ENCODE measurements around the gene SLC12A9. TPM values are rescaled to one million over a fixed set of nuclear protein-coding genes. Genes with fewer than 3 reads are reported as not detected.

The SLC12A9 gene
- total and polyA plus RNA-seq, 2 of the 8 experiments (the other 6 are each of a cell fraction or from before 2014, with no cell fraction given): 31.4 to 40.1 TPM

GRCh38 chr7:100874300-100874576 lies 21.7 kb downstream of the SLC12A9 start:
- Histone ChIP-seq H3K36me3 (ENCODE audit: control insufficient read depth in 2 of 4, insufficient read depth in 4 of 4, low read length in 3 of 4) (peaks cover 24 to 58% (median 36%) of the 10 kb centered on the region in 4 experiments), H3K4me3 (ENCODE audit: extremely low read depth in 1 of 4, insufficient read depth in 2 of 4, low read depth in 3 of 4, low read length in 4 of 4) (peak overlapping the region; percentile 81 to 93 (median 91)), H3K4me2 (ENCODE audit: insufficient read depth in 1 of 2, low read depth in 2 of 2, low read length in 2 of 2) (peak overlapping the region; percentile 67 to 82), H3K4ac (replicated peaks; ENCODE audit: insufficient read length, low read depth, low read length) (peak overlapping the region; percentile 5), H4K20me1 (replicated peaks in 1 of 2; ENCODE audit: control insufficient read depth in 1 of 2, insufficient read depth in 2 of 2, low read length in 2 of 2) (peaks cover 6 to 10% of the 10 kb centered on the region in 2 experiments), H3K23ac (ENCODE audit: insufficient read length) (no peak overlapping the region), H3K27ac (ENCODE audit: low read depth, low read length) (peak overlapping the region; percentile 93), H3K14ac (ENCODE audit: insufficient read length) (no peak overlapping the region), H3K9me3 (ENCODE audit: insufficient read depth in 2 of 2, low read depth in 1 of 2, low read length in 1 of 2) (no peaks in the 10 kb centered on the region), H3K27me3 (replicated peaks in 1 of 4; ENCODE audit: control insufficient read depth in 3 of 4, extremely low read depth in 1 of 4, insufficient read depth in 3 of 4, low read length in 3 of 4) (no peaks in the 10 kb centered on the region), H3K79me2 (ENCODE audit: control insufficient read depth in 1 of 2, insufficient read depth in 2 of 2, low read length in 2 of 2) (peaks cover 27 to 41% of the 10 kb centered on the region in 2 experiments), H2BK5ac (ENCODE audit: low read depth, low read length) (peak overlapping the region; percentile 92), H3K9ac (replicated peaks in 1 of 4; ENCODE audit: extremely low read depth in 1 of 4, low read depth in 3 of 4, low read length in 3 of 4) (peak overlapping the region in 3 of 4 experiments; percentile 93 to 95 (median 95); a peak in 6 of 7 replicates), H4K5ac (ENCODE audit: insufficient read length, low read depth, low read length) (peak overlapping the region; percentile 86), H2AFZ (ENCODE audit: low read length) (no peak overlapping the region), H3K79me1 (ENCODE audit: low read depth, low read length) (peaks cover 4% of the 10 kb centered on the region), H3K18ac (ENCODE audit: extremely low read depth, low read length) (no peak overlapping the region), H2AK5ac (ENCODE audit: low read depth, low read length) (peak overlapping the region; percentile 33; the same call in 1 of the 2 replicates), H2BK120ac (replicated peaks; ENCODE audit: low read depth, low read length) (no peak overlapping the region), H2BK20ac (ENCODE audit: low read length) (no peak overlapping the region), H2BK15ac (ENCODE audit: low read length) (peak overlapping the region; percentile 9; the same call in 1 of the 2 replicates), H3K23me2 (ENCODE audit: low read depth, low read length) (peaks cover 8% of the 10 kb centered on the region), H4K8ac (ENCODE audit: extremely low read depth, insufficient read depth, low read length) (peak overlapping the region; percentile 96), H2BK12ac (ENCODE audit: low read depth, low read length) (peak overlapping the region; percentile 75; the same call in 1 of the 2 replicates), H3K4me1 (replicated peaks in 1 of 4; ENCODE audit: control insufficient read depth in 3 of 4, insufficient read depth in 4 of 4, low read length in 3 of 4) (peaks cover 0 to 9% (median 1%) of the 10 kb centered on the region in 4 experiments; a peak in 3 of 7 replicates), H4K91ac (replicated peaks; ENCODE audit: insufficient read length, low read length) (peak overlapping the region; percentile 58), H3K56ac (replicated peaks; ENCODE audit: insufficient read length, low read depth, low read length) (no peak overlapping the region)
- 72% methylated on average over 8 of the region's 8 CpGs; no CpG with 5 or more reads in 1 of the 2 experiments for WGBS, 2 experiments (ENCODE audit: extremely low coverage in 1 of 2, insufficient coverage in 1 of 2, insufficient read length in 1 of 2, insufficient replicate concordance in 2 of 2, low coverage in 1 of 2, low lambda C conversion rate in 2 of 2, missing lambda C conversion rate in 1 of 2)
- FAIRE-seq (no peak), DNase-seq (ENCODE audit: low read depth in 1 of 2, low spot score in 2 of 2) (no peak)
- ChIA-PET POLR2A (ENCODE audit: partially characterized antibody) (interaction anchor here (1.2 to 15.1 kb wide), 5 partner anchors 13 to 185 kb away, joined by 4 to 313 read pairs (median 6); partner anchors contain the start of genes SLC12A9 and UFSP1), CTCF (ENCODE audit: partially characterized antibody) (no interaction called here)
- TF ChIP-seq CHD1 (IDR thresholded peaks at IDR 0.05; ENCODE audit: low read depth, low read length): no peak
- no peak for TF ChIP-seq TCF12 (IDR thresholded peaks at IDR 0.05; ENCODE audit: low read depth, low read length)
- TF ChIP-seq CBX5 (IDR thresholded peaks at IDR 0.05; ENCODE audit: low read depth, low read length): no peak
- TF ChIP-seq SRF (IDR thresholded peaks at IDR 0.05; ENCODE audit: low read depth, low read length): no peak
- TF ChIP-seq MAX (IDR thresholded peaks at IDR 0.05): no peak
